ENCODE results near the gene MICALL1.
"Not testable (repeated sequence)": the region's sequence is repeated elsewhere in the genome, so short reads cannot be mapped to it uniquely, and the experiment has no call there.

The MICALL1 gene

GRCh38 chr22:37965940-37966664, 60.0 kb downstream of the MICALL1 start:
- no peaks in the 10 kb centered on the region for H3K4me1 ChIP-seq (ENCODE audit: insufficient read depth, low read length)
- no peaks in the 10 kb centered on the region for H3K27me3 ChIP-seq (ENCODE audit: insufficient read depth, low read length)
- H3K36me3 ChIP-seq (ENCODE audit: insufficient read depth, low read length): peaks cover 37% of the 10 kb centered on the region
- no peaks in the 10 kb centered on the region for H3K9me3 ChIP-seq (ENCODE audit: low read length)
- H2AFZ ChIP-seq (ENCODE audit: low read depth, low read length): no peak overlapping the region
- no peak overlapping the region for H3K4me3 ChIP-seq (ENCODE audit: low read length)

GRCh38 chr22:37967147-37967546, 61.0 kb downstream of the MICALL1 start:
- H2AFZ ChIP-seq (ENCODE audit: low read depth, low read length): no peak overlapping the region
- H3K4me3 ChIP-seq (ENCODE audit: low read length): no peak overlapping the region
- H3K9me3 ChIP-seq (ENCODE audit: low read length): no peaks in the 10 kb centered on the region
- H3K36me3 ChIP-seq (ENCODE audit: insufficient read depth, low read length): peaks cover 31% of the 10 kb centered on the region
- no peaks in the 10 kb centered on the region for H3K4me1 ChIP-seq (ENCODE audit: insufficient read depth, low read length)
- H3K27me3 ChIP-seq (ENCODE audit: insufficient read depth, low read length): no peaks in the 10 kb centered on the region

- H3K27me3 ChIP-seq (ENCODE audit: insufficient read depth, low read length): no peaks in the 10 kb centered on the region
- no peak overlapping the region for H2AFZ ChIP-seq (ENCODE audit: low read depth, low read length)
- H3K9me3 ChIP-seq (ENCODE audit: low read length): no peaks in the 10 kb centered on the region
- H3K36me3 ChIP-seq (ENCODE audit: insufficient read depth, low read length): peaks cover 27% of the 10 kb centered on the region
- no peak overlapping the region for H3K4me3 ChIP-seq (ENCODE audit: low read length)
- H3K4me1 ChIP-seq (ENCODE audit: insufficient read depth, low read length): no peaks in the 10 kb centered on the region
These were observed 61.7 kb downstream of the MICALL1 start for GRCh38 chr22:37967637-37968451.

GRCh38 chr22:37968452-37969251, 62.6 kb downstream of the MICALL1 start:
- Histone ChIP-seq H3K9me3 (ENCODE audit: low read length) (no peaks in the 10 kb centered on the region), H2AFZ (ENCODE audit: low read depth, low read length) (no peak overlapping the region), H3K4me1 (ENCODE audit: insufficient read depth, low read length) (no peaks in the 10 kb centered on the region), H3K27me3 (ENCODE audit: insufficient read depth, low read length) (no peaks in the 10 kb centered on the region), H3K4me3 (ENCODE audit: low read length) (no peak overlapping the region), H3K36me3 (ENCODE audit: insufficient read depth, low read length) (peaks cover 27% of the 10 kb centered on the region)

- Histone ChIP-seq H3K4me3 (ENCODE audit: low read length) (no peak overlapping the region), H3K27me3 (ENCODE audit: insufficient read depth, low read length) (no peaks in the 10 kb centered on the region), H2AFZ (ENCODE audit: low read depth, low read length) (no peak overlapping the region), H3K4me1 (ENCODE audit: insufficient read depth, low read length) (no peaks in the 10 kb centered on the region), H3K9me3 (ENCODE audit: low read length) (no peaks in the 10 kb centered on the region), H3K36me3 (ENCODE audit: insufficient read depth, low read length) (peaks cover 24% of the 10 kb centered on the region)
These were observed 64.8 kb downstream of the MICALL1 start for GRCh38 chr22:37970864-37971263.

GRCh38 chr22:37971475-37972434, 65.7 kb downstream of the MICALL1 start:
- H3K27me3 ChIP-seq (ENCODE audit: insufficient read depth, low read length): no peaks in the 10 kb centered on the region
- H3K9me3 ChIP-seq (ENCODE audit: low read length): no peaks in the 10 kb centered on the region
- H3K4me3 ChIP-seq (ENCODE audit: low read length): no peak overlapping the region
- H2AFZ ChIP-seq (ENCODE audit: low read depth, low read length): no peak overlapping the region
- peaks cover 24% of the 10 kb centered on the region for H3K36me3 ChIP-seq (ENCODE audit: insufficient read depth, low read length)
- H3K4me1 ChIP-seq (ENCODE audit: insufficient read depth, low read length): no peaks in the 10 kb centered on the region

- Histone ChIP-seq H3K27me3 (ENCODE audit: insufficient read depth, low read length) (no peaks in the 10 kb centered on the region), H3K9me3 (ENCODE audit: low read length) (no peaks in the 10 kb centered on the region), H3K4me1 (ENCODE audit: insufficient read depth, low read length) (no peaks in the 10 kb centered on the region), H3K36me3 (ENCODE audit: insufficient read depth, low read length) (peaks cover 16% of the 10 kb centered on the region), H3K4me3 (ENCODE audit: low read length) (no peak overlapping the region), H2AFZ (ENCODE audit: low read depth, low read length) (no peak overlapping the region)
These were observed 66.4 kb downstream of the MICALL1 start for GRCh38 chr22:37972527-37972926.

- Histone ChIP-seq H2AFZ (ENCODE audit: low read depth, low read length) (no peak overlapping the region), H3K4me1 (ENCODE audit: insufficient read depth, low read length) (no peaks in the 10 kb centered on the region), H3K9me3 (ENCODE audit: low read length) (no peaks in the 10 kb centered on the region), H3K4me3 (ENCODE audit: low read length) (no peak overlapping the region), H3K27me3 (ENCODE audit: insufficient read depth, low read length) (no peaks in the 10 kb centered on the region), H3K36me3 (ENCODE audit: insufficient read depth, low read length) (peaks cover 6% of the 10 kb centered on the region)
These were observed 67.4 kb downstream of the MICALL1 start for GRCh38 chr22:37973271-37974170.

GRCh38 chr22:37975153-37975552, 69.1 kb downstream of the MICALL1 start:
- H3K27me3 ChIP-seq (ENCODE audit: insufficient read depth, low read length): no peaks in the 10 kb centered on the region
- no peaks in the 10 kb centered on the region for H3K4me1 ChIP-seq (ENCODE audit: insufficient read depth, low read length)
- H2AFZ ChIP-seq (ENCODE audit: low read depth, low read length): no peak overlapping the region

GRCh38 chr22:37976022-37976421, 69.9 kb downstream of the MICALL1 start:
- H2AFZ ChIP-seq (ENCODE audit: low read depth, low read length); H3K36me3 ChIP-seq (ENCODE audit: insufficient read depth, low read length); H3K9me3 ChIP-seq (ENCODE audit: low read length); H3K4me1 ChIP-seq (ENCODE audit: insufficient read depth, low read length); H3K4me3 ChIP-seq (ENCODE audit: low read length); H3K27me3 ChIP-seq (ENCODE audit: insufficient read depth, low read length): not testable (repeated sequence)

More at GRCh38 chr22:37975153-37975552, 69.1 kb downstream of the MICALL1 start:
- no peaks in the 10 kb centered on the region for H3K9me3 ChIP-seq (ENCODE audit: low read length)
- no peak overlapping the region for H3K4me3 ChIP-seq (ENCODE audit: low read length)
- peaks cover 3% of the 10 kb centered on the region for H3K36me3 ChIP-seq (ENCODE audit: insufficient read depth, low read length)

- Histone ChIP-seq H3K9me3 (ENCODE audit: low read length) (no peaks in the 10 kb centered on the region), H3K4me3 (ENCODE audit: low read length) (no peak overlapping the region), H3K36me3 (ENCODE audit: insufficient read depth, low read length) (peaks cover 3% of the 10 kb centered on the region), H3K27me3 (ENCODE audit: insufficient read depth, low read length) (no peaks in the 10 kb centered on the region), H2AFZ (ENCODE audit: low read depth, low read length) (no peak overlapping the region), H3K4me1 (ENCODE audit: insufficient read depth, low read length) (no peaks in the 10 kb centered on the region)
These were observed 70.5 kb downstream of the MICALL1 start for GRCh38 chr22:37976547-37976946.

Measured in neuron (in vitro differentiated cells).